Fibroblast of villous mesenchyme (primary cell): ENCODE data around the gene TAPT1. TPM values are rescaled to one million over a fixed set of nuclear protein-coding genes. Genes with fewer than 3 reads are reported as not detected.

Experiments used
- DNase-seq: peaks from one replicate; pipeline ENCODE4 v3.0.0-alpha.2; 2010; ENCODE audit warnings: low read depth
- H3K4me3 ChIP-seq: 2 replicates; pipeline ENCODE4 v1.5.1; 2011; ENCODE audit warnings: low read depth, mild to moderate bottlenecking, low read length
- CTCF ChIP-seq: IDR thresholded peaks from 2 replicates; pipeline ENCODE4 v1.5.1; 2012; ENCODE audit warnings: low read depth, mild to moderate bottlenecking, low read length; ENCODE audit not compliant: insufficient read depth
- total RNA-seq: library from RNA; depleted of rRNA; stranded (reverse); fragments of >200 nt; gene quantifications from 2 replicates; pipeline ENCODE4 v1.2.3, GENCODE V29; 2012

TAPT1 gene
- total RNA-seq, 1 donor = 28.5 TPM

GRCh38 chr4:16267639-16268038 is 41.4 kb upstream of the TAPT1 start:
- no peak for DNase-seq
- no peak for TF ChIP-seq CTCF
- H3K4me3 ChIP-seq = no peak overlapping the region

- TF ChIP-seq CTCF = no peak
- DNase-seq = no peak
- H3K4me3 ChIP-seq = no peak overlapping the region
Measured at GRCh38 chr4:16265820-16266219, 39.5 kb upstream of the TAPT1 start.

- no peak overlapping the region for H3K4me3 ChIP-seq
- peak; percentile 53 for TF ChIP-seq CTCF
- DNase-seq = peak; percentile 55
Measured at GRCh38 chr4:16264798-16265197, 38.5 kb upstream of the TAPT1 start.

- TF ChIP-seq CTCF = no peak
- H3K4me3 ChIP-seq = no peak overlapping the region
- DNase-seq = peak; percentile 10
Measured at GRCh38 chr4:16263056-16263455, 36.8 kb upstream of the TAPT1 start.

- no peak for DNase-seq
- no peak for TF ChIP-seq CTCF
- no peak overlapping the region for H3K4me3 ChIP-seq
Measured at GRCh38 chr4:16262188-16262587, 35.9 kb upstream of the TAPT1 start.

- TF ChIP-seq CTCF = no peak
- DNase-seq = no peak
- no peak overlapping the region for H3K4me3 ChIP-seq
Measured at GRCh38 chr4:16261313-16261878, 35.1 kb upstream of the TAPT1 start.

- H3K4me3 ChIP-seq = no peak overlapping the region
- TF ChIP-seq CTCF = no peak
- DNase-seq = peak; percentile 10
Measured at GRCh38 chr4:16259889-16260246, 33.6 kb upstream of the TAPT1 start.
